Neural progenitor cell (in vitro differentiated cells): ENCODE results near the gene TSC2.
"Not testable (repeated sequence)": the region's sequence is repeated elsewhere in the genome, so short reads cannot be mapped to it uniquely, and the experiment has no call there.

Source experiments
- EZH2 ChIP-seq: fragments of 200-600 bp; sonication (generic); IDR thresholded peaks from 2 replicates; pipeline ENCODE4 v1.6.1; 2017; ENCODE audit warnings: antibody characterized with exemption, mild to moderate bottlenecking, moderate library complexity
- TF ChIP-seq, protein P1 (sequence below): fragments of 200-600 bp; sonication (generic); IDR thresholded peaks from 2 replicates; pipeline ENCODE4 v1.5.1; 2017; ENCODE audit warnings: antibody characterized with exemption, mild to moderate bottlenecking

DNA sequence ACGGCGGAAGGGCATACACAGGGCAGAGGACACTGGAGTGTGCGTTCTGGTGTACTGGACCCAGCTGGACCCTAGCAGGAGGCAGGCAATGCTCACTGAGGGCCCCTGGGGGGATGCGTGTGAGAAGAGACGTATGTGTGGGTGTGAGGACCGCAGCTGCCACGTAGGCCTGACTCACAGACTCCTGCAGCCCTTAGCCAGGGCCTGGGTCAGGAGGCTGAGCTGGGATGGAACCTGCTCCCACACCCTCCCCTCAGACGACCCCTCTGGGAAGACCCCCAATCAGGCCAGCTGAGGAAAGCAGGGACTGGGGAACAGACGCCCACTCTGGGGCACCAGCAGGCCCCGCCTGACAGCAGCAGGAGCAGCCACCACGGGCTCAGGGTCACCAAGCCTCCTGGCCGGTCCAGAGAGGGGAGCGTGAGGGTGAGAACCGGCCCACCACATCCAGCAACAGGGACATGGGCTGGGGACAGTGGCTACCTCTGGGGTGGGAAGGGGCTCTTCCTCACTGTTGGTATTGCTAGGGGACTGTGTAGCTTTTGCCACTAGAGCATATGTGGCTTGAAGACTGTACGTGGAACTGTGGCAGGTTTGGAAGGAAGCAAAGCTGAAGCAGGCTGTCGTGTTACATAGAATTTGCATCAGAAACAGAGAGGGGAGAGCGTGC is 59.5 kb downstream of the TSC2 start:
- TF ChIP-seq, protein P1, sequence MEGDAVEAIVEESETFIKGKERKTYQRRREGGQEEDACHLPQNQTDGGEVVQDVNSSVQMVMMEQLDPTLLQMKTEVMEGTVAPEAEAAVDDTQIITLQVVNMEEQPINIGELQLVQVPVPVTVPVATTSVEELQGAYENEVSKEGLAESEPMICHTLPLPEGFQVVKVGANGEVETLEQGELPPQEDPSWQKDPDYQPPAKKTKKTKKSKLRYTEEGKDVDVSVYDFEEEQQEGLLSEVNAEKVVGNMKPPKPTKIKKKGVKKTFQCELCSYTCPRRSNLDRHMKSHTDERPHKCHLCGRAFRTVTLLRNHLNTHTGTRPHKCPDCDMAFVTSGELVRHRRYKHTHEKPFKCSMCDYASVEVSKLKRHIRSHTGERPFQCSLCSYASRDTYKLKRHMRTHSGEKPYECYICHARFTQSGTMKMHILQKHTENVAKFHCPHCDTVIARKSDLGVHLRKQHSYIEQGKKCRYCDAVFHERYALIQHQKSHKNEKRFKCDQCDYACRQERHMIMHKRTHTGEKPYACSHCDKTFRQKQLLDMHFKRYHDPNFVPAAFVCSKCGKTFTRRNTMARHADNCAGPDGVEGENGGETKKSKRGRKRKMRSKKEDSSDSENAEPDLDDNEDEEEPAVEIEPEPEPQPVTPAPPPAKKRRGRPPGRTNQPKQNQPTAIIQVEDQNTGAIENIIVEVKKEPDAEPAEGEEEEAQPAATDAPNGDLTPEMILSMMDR, result not testable (repeated sequence)
- not testable (repeated sequence) for TF ChIP-seq EZH2
